ENCODE data around the gene SCAF1.
"Not testable (repeated sequence)": the region's sequence is repeated elsewhere in the genome, so short reads cannot be mapped to it uniquely, and the experiment has no call there.

Gene SCAF1

GRCh38 chr19:49616945-49617344 is 25.1 kb upstream of the SCAF1 start:
- no peak for DNase-seq

- not testable (repeated sequence) for DNase-seq
Observed at GRCh38 chr19:49617860-49618259, 24.1 kb upstream of the SCAF1 start.

- no peak for DNase-seq
Observed at GRCh38 chr19:49624967-49625910, 16.8 kb upstream of the SCAF1 start.

- no peak for DNase-seq
Observed at GRCh38 chr19:49626226-49626625, 15.8 kb upstream of the SCAF1 start.

GRCh38 chr19:49629659-49630058 is 12.3 kb upstream of the SCAF1 start:
- DNase-seq: no peak

GRCh38 chr19:49631014-49631588 is 10.9 kb upstream of the SCAF1 start:
- DNase-seq: no peak

- DNase-seq: no peak
Observed at GRCh38 chr19:49631610-49632192, 10.3 kb upstream of the SCAF1 start.

- DNase-seq: no peak
Observed at GRCh38 chr19:49632576-49632975, 9.4 kb upstream of the SCAF1 start.

GRCh38 chr19:49633273-49633672 is 8.7 kb upstream of the SCAF1 start:
- DNase-seq: not testable (repeated sequence)

GRCh38 chr19:49635530-49636232 is 6.3 kb upstream of the SCAF1 start:
- no peak for DNase-seq

- DNase-seq: no peak
Observed at GRCh38 chr19:49636233-49636932, 5.6 kb upstream of the SCAF1 start.

GRCh38 chr19:49637821-49638738 is 3.9 kb upstream of the SCAF1 start:
- DNase-seq: no peak

- DNase-seq: no peak
Observed at GRCh38 chr19:49639401-49640112, 2.5 kb upstream of the SCAF1 start.

GRCh38 chr19:49640113-49640898 is 1.7 kb upstream of the SCAF1 start, which contains the start of gene RRAS:
Gene RRAS (minus strand): TSS chr19:49640143. CDS start chr19:49640098, 45 bp downstream.
- peak; percentile 99 for DNase-seq

GRCh38 chr19:49642492-49643035 is 555 bp downstream of the SCAF1 start:
- no peak for DNase-seq

GRCh38 chr19:49643466-49643865 is 1.5 kb downstream of the SCAF1 start:
- no peak for DNase-seq

GRCh38 chr19:49645592-49645991 is 3.6 kb downstream of the SCAF1 start:
- no peak for DNase-seq

- DNase-seq: no peak
Observed at GRCh38 chr19:49645995-49646394, 4.0 kb downstream of the SCAF1 start.

GRCh38 chr19:49646586-49646985 is 4.6 kb downstream of the SCAF1 start:
- DNase-seq: no peak

All from activated T-cell treated with anti-CD3 and anti-CD28 coated beads for 4 hours (primary cell).